Brain microvascular endothelial cell (primary cell): ENCODE data around the gene MICB.
"Not testable (repeated sequence)": the region's sequence is repeated elsewhere in the genome, so short reads cannot be mapped to it uniquely, and the experiment has no call there.

Experiments
- DNase-seq: peaks from one replicate; pipeline ENCODE4 v3.0.0-alpha.2; 2020
- H3K27ac ChIP-seq: fragments of 250-450 bp; sonication (Bioruptor Pico); 2 replicates; pipeline ENCODE4 v1.5.1; 2020; ENCODE audit warnings: mild to moderate bottlenecking, moderate library complexity
- H3K27me3 ChIP-seq: fragments of 250-450 bp; sonication (Bioruptor Pico); replicated peaks from 2 replicates; pipeline ENCODE4 v1.5.1; 2020; ENCODE audit warnings: mild to moderate bottlenecking
- H3K36me3 ChIP-seq: fragments of 250-450 bp; sonication (Bioruptor Pico); replicated peaks from 2 replicates; pipeline ENCODE4 v1.5.1; 2020; ENCODE audit warnings: mild to moderate bottlenecking
- H3K4me3 ChIP-seq: 2 replicates; pipeline ENCODE4 v1.5.1; 2011; ENCODE audit warnings: low read depth, mild to moderate bottlenecking, control low read depth, low read length, moderate library complexity
- CTCF ChIP-seq: IDR thresholded peaks from 2 replicates; pipeline ENCODE4 v1.5.1; 2011; ENCODE audit warnings: low read depth, mild to moderate bottlenecking, moderate library complexity, low read length, control low read depth, inconsistent platforms; ENCODE audit errors: missing control alignments
- in situ Hi-C: cut with HindIII; loops from 2 replicates; pipeline ENCODE4 v1.10.0; 2017; ENCODE audit warnings: low sequenced_read_pairs, low pct_ligation_motif_present

Gene MICB

GRCh38 chr6:31495580-31495979 is 2.4 kb upstream of the MICB start:
- TF ChIP-seq CTCF: no peak
- peak overlapping the region; percentile 93 for H3K27ac ChIP-seq

GRCh38 chr6:31496826-31497225 is 1.1 kb upstream of the MICB start:
- in situ Hi-C loops, H3K27ac ChIP-seq, H3K4me3 ChIP-seq, H3K36me3 ChIP-seq, DNase-seq, H3K27me3 ChIP-seq: not testable (repeated sequence)

More at GRCh38 chr6:31495580-31495979, 2.4 kb upstream of the MICB start:
- H3K27me3 ChIP-seq: no peaks in the 10 kb centered on the region
- in situ Hi-C loops: no loop called here
- H3K4me3 ChIP-seq: peak overlapping the region; percentile 54
- DNase-seq: peak; percentile 88
- H3K36me3 ChIP-seq: no peaks in the 10 kb centered on the region

GRCh38 chr6:31498748-31499147 is 803 bp downstream of the MICB start:
- no peak for TF ChIP-seq CTCF
- Histone ChIP-seq H3K27me3 (no peaks in the 10 kb centered on the region), H3K27ac (no peak overlapping the region), H3K4me3 (peak overlapping the region; percentile 47), H3K36me3 (no peaks in the 10 kb centered on the region)
- in situ Hi-C loops: no loop called here
- DNase-seq: no peak

GRCh38 chr6:31499648-31500047 is 1.7 kb downstream of the MICB start:
- H3K27me3 ChIP-seq, in situ Hi-C loops, H3K4me3 ChIP-seq, H3K36me3 ChIP-seq, H3K27ac ChIP-seq, DNase-seq: not testable (repeated sequence)

GRCh38 chr6:31502586-31502985 is 4.6 kb downstream of the MICB start:
- DNase-seq: no peak
- no peak for TF ChIP-seq CTCF
- in situ Hi-C loops: no loop called here
- H3K36me3 ChIP-seq: peaks cover 6% of the 10 kb centered on the region
- no peaks in the 10 kb centered on the region for H3K27me3 ChIP-seq
- H3K4me3 ChIP-seq: no peak overlapping the region
- no peak overlapping the region for H3K27ac ChIP-seq

- H3K27me3 ChIP-seq, H3K27ac ChIP-seq, DNase-seq, in situ Hi-C loops, H3K4me3 ChIP-seq: not testable (repeated sequence)
- H3K36me3 ChIP-seq: peaks cover 18% of the 10 kb centered on the region
Measured at GRCh38 chr6:31509036-31509435, 11.1 kb downstream of the MICB start.

- Histone ChIP-seq H3K27me3 (no peaks in the 10 kb centered on the region), H3K4me3 (no peak overlapping the region), H3K36me3 (peaks cover 18% of the 10 kb centered on the region), H3K27ac (no peak overlapping the region)
- in situ Hi-C loops: no loop called here
- no peak for DNase-seq
- no peak for TF ChIP-seq CTCF
Measured at GRCh38 chr6:31510007-31510406, 12.1 kb downstream of the MICB start.
